Suprapubic skin (tissue), 4 donors: Measurements from ENCODE around the gene BMS1. TPM values are rescaled to one million over a fixed set of nuclear protein-coding genes. Genes with fewer than 3 reads are reported as not detected.
"Not testable (repeated sequence)": the region's sequence is repeated elsewhere in the genome, so short reads cannot be mapped to it uniquely, and the experiment has no call there.

Experiments used
- DNase-seq, 2 donors: peaks; one replicate each; pipeline ENCODE4 v3.0.0-alpha.2; 2019; ENCODE audit warnings: low spot score in 2 of 2
- H3K27ac ChIP-seq: fragments of 200-600 bp; sonication (generic); one replicate; pipeline ENCODE4 v1.5.1; 2019
- H3K27me3 ChIP-seq: fragments of 200-600 bp; sonication (generic); one replicate; pipeline ENCODE4 v1.5.1; 2019
- H3K36me3 ChIP-seq: fragments of 200-600 bp; sonication (generic); one replicate; pipeline ENCODE4 v1.5.1; 2019
- H3K4me1 ChIP-seq: fragments of 200-600 bp; sonication (generic); one replicate; pipeline ENCODE4 v1.5.1; 2019
- H3K4me3 ChIP-seq: fragments of 200-600 bp; sonication (generic); one replicate; pipeline ENCODE4 v1.5.1; 2019; ENCODE audit warnings: mild to moderate bottlenecking
- H3K9me3 ChIP-seq: fragments of 200-600 bp; sonication (generic); one replicate; pipeline ENCODE4 v1.5.1; 2019
- EP300 ChIP-seq: sonication (generic); formaldehyde crosslinking; IDR thresholded peaks from one replicate; pipeline ENCODE4 v1.6.1; 2017; ENCODE audit warnings: antibody characterized with exemption
- POLR2A ChIP-seq, 2 donors: fragments of 450-650 bp; IDR thresholded peaks; one replicate each; pipeline ENCODE4 v1.6.1; 2017; ENCODE audit warnings: antibody characterized with exemption in 2 of 2, mild to moderate bottlenecking in 2 of 2, moderate library complexity in 2 of 2
- POLR2AphosphoS5 ChIP-seq, 3 donors: sonication (generic); formaldehyde crosslinking; IDR thresholded peaks; one replicate each; pipeline ENCODE4 v1.6.1; 2017; ENCODE audit warnings: antibody characterized with exemption in 3 of 3
- WGBS: methylation state at CpG from one replicate; pipeline ENCODE4 v1.1.5; 2018; 5-methylcytosine and 5-hydroxymethylcytosine counted together
- total RNA-seq, 4 donors: library from RNA; depleted of rRNA; stranded (reverse); fragments of >200 nt; gene quantifications; one replicate each; pipeline ENCODE4 v1.1.0, GENCODE V29; 2016
- TF ChIP-seq, protein P1 (sequence below), 2 donors: fragments of 200-600 bp in 1 of 2; fragments of 450-650 bp in 1 of 2; sonication (generic) in 1 of 2; IDR thresholded peaks; one replicate each; pipeline ENCODE4 v1.5.1; 2016 to 2019; ENCODE audit warnings: antibody characterized with exemption in 2 of 2, mild to moderate bottlenecking in 1 of 2, moderate library complexity in 1 of 2

The BMS1 gene
- total RNA-seq, 4 donors from 2014 or later: 15.8 to 20.4 (median 17.4) TPM

DNA sequence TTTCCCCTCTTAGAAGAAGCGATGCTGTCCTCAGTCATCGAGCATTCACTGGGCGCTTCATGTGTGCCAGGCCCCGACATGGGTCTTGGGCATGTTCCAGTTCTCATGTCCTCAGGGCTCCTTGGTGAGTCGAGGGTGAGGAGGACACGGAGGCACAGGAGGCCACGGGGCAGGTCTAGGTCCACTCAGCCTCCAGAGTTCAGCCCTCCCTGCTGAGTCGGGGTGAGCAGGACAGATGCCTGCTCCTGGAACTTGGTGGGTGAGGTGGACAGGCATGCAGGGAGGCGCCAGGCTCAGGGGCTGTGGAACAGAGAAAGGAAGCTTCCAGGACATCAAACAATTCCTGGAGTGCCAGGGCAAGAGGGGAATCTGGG lies 87.4 kb downstream of the BMS1 start:
- TF ChIP-seq EP300 (no peak), POLR2A (IDR thresholded peaks at IDR 0.05) (no peak), POLR2AphosphoS5 (IDR thresholded peaks at IDR 0.05) (no peak)
- no peak overlapping the region for H3K4me3 ChIP-seq
- H3K27ac ChIP-seq: no peak overlapping the region
- H3K27me3 ChIP-seq: peaks cover 12% of the 10 kb centered on the region
- H3K9me3 ChIP-seq: no peaks in the 10 kb centered on the region
- peaks cover 14% of the 10 kb centered on the region for H3K4me1 ChIP-seq
- no peak for DNase-seq
- no peaks in the 10 kb centered on the region for H3K36me3 ChIP-seq
- WGBS: 76% methylated on average over 9 of the region's 9 CpGs

- not testable (repeated sequence) for H3K9me3 ChIP-seq, H3K27me3 ChIP-seq, H3K27ac ChIP-seq, H3K4me3 ChIP-seq, H3K4me1 ChIP-seq, DNase-seq, H3K36me3 ChIP-seq
- WGBS: 45% methylated on average over 10 of the region's 13 CpGs
These were observed 88.6 kb downstream of the BMS1 start for GRCh38 chr10:42871138-42871641.

DNA sequence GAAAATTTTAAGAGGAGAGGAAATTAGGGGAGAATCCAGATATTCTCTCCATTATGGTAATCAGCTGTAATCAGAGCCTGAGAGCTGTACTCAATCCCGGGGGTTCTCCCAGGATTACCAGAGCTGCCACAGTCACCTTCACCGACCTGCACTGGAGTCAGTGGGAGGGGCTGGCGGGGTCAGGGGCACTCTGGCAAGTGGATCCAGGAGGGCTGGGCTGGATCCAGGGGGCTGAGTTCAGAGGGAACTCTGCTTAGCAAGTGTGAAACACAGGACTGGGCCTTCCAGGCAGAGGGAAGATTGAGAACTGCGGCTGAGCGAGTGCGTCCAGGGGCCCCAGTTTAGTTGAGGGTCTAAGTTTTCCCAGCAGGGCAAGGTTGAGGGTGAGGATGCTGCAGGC lies 89.2 kb downstream of the BMS1 start:
- Histone ChIP-seq H3K4me1 (peaks cover 3% of the 10 kb centered on the region), H3K9me3 (no peaks in the 10 kb centered on the region), H3K27ac (no peak overlapping the region), H3K36me3 (no peaks in the 10 kb centered on the region), H3K4me3 (no peak overlapping the region), H3K27me3 (no peaks in the 10 kb centered on the region)
- 86% methylated on average over 5 of the region's 6 CpGs for WGBS
- DNase-seq: no peak
- no peak for TF ChIP-seq EP300
- TF ChIP-seq, protein P1, sequence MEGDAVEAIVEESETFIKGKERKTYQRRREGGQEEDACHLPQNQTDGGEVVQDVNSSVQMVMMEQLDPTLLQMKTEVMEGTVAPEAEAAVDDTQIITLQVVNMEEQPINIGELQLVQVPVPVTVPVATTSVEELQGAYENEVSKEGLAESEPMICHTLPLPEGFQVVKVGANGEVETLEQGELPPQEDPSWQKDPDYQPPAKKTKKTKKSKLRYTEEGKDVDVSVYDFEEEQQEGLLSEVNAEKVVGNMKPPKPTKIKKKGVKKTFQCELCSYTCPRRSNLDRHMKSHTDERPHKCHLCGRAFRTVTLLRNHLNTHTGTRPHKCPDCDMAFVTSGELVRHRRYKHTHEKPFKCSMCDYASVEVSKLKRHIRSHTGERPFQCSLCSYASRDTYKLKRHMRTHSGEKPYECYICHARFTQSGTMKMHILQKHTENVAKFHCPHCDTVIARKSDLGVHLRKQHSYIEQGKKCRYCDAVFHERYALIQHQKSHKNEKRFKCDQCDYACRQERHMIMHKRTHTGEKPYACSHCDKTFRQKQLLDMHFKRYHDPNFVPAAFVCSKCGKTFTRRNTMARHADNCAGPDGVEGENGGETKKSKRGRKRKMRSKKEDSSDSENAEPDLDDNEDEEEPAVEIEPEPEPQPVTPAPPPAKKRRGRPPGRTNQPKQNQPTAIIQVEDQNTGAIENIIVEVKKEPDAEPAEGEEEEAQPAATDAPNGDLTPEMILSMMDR (IDR thresholded peaks at IDR 0.05): no peak
- TF ChIP-seq POLR2A (IDR thresholded peaks at IDR 0.05): no peak
- no peak for TF ChIP-seq POLR2AphosphoS5 (IDR thresholded peaks at IDR 0.05)

- DNase-seq: no peak
- H3K4me3 ChIP-seq: no peak overlapping the region
- no peaks in the 10 kb centered on the region for H3K4me1 ChIP-seq
- no peaks in the 10 kb centered on the region for H3K9me3 ChIP-seq
- no peak for TF ChIP-seq POLR2A (IDR thresholded peaks at IDR 0.05)
- no peak for TF ChIP-seq EP300
- TF ChIP-seq, protein P1 (IDR thresholded peaks at IDR 0.05): no peak
- TF ChIP-seq POLR2AphosphoS5 (IDR thresholded peaks at IDR 0.05): no peak
- no peaks in the 10 kb centered on the region for H3K36me3 ChIP-seq
- no peaks in the 10 kb centered on the region for H3K27me3 ChIP-seq
- 84% methylated on average over 14 of the region's 19 CpGs for WGBS
- H3K27ac ChIP-seq: no peak overlapping the region
These were observed 90.4 kb downstream of the BMS1 start for GRCh38 chr10:42872865-42873435.

GRCh38 chr10:42874713-42875387 lies 92.3 kb downstream of the BMS1 start:
- Histone ChIP-seq H3K36me3 (no peaks in the 10 kb centered on the region), H3K27ac (no peak overlapping the region), H3K4me1 (no peaks in the 10 kb centered on the region), H3K27me3 (peaks cover under 1% of the 10 kb centered on the region), H3K9me3 (no peaks in the 10 kb centered on the region), H3K4me3 (no peak overlapping the region)
- TF ChIP-seq EP300 (no peak), POLR2A (IDR thresholded peaks at IDR 0.05) (no peak), POLR2AphosphoS5 (IDR thresholded peaks at IDR 0.05) (no peak)
- TF ChIP-seq, protein P1 (IDR thresholded peaks at IDR 0.05): no peak
- WGBS: 69% methylated on average over 5 of the region's 15 CpGs
- DNase-seq: no peak

- Histone ChIP-seq H3K4me3 (no peak overlapping the region), H3K36me3 (no peaks in the 10 kb centered on the region), H3K4me1 (no peaks in the 10 kb centered on the region), H3K27me3 (peaks cover 5% of the 10 kb centered on the region), H3K9me3 (no peaks in the 10 kb centered on the region), H3K27ac (no peak overlapping the region)
- DNase-seq: no peak
- WGBS: 83% methylated on average over 2 of the region's 5 CpGs
- no peak for TF ChIP-seq POLR2A (IDR thresholded peaks at IDR 0.05)
- TF ChIP-seq POLR2AphosphoS5 (IDR thresholded peaks at IDR 0.05): no peak
- TF ChIP-seq, protein P1 (IDR thresholded peaks at IDR 0.05): no peak
- TF ChIP-seq EP300: no peak
These were observed 92.8 kb downstream of the BMS1 start for GRCh38 chr10:42875388-42875755.
